22Rv1 (cell line): ENCODE measurements around the gene FAM98B.

Source experiments
- H3K27ac ChIP-seq: fragments of 450-650 bp; 2 replicates; pipeline ENCODE4 v1.5.1; 2017
- CTCF ChIP-seq: fragments of 450-650 bp; IDR thresholded peaks from 2 replicates; pipeline ENCODE4 v1.5.1; 2017; ENCODE audit warnings: mild to moderate bottlenecking
- ZFX ChIP-seq: fragments of 450-650 bp; IDR thresholded peaks from 2 replicates; pipeline ENCODE4 v1.6.1; 2017; ENCODE audit warnings: antibody characterized with exemption, borderline replicate concordance

The FAM98B gene

DNA sequence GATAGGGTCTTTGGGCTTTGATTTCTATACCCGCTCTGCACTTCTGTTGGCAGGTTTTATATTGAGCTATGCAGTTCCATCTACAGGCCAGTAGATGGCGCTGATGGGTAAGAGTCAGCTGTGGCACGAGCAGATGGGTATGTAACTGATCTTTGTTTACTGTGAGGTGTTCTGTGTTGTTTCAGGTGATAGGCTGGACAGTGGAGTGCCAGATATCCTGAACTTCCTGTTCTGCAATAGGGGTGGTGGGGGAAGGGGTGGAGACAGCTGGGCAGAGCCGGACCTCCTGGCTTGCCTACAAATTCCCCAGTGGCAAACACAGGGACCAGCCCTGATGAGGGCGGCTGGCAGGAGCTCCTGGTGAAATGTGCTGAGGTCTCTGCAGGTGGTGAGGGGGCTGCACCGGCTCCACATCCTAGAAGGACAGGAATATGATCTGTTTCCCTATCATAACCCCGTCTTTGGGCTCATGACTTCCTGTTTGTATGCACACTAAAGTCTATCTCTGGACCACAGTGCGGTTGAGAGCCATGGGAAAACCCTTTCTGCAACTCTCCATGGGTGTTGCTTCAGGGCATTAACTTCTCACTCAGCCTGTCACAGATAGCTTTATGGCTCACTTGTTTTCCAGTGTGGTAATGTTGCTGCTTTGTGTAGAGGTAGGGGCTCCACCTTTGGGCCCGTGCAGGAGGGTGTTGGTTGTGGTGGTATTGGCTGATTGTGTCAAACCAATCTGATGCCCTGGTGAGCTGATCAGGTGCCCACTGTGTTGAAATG is 13.4 kb upstream of the FAM98B start:
- no peak overlapping the region for H3K27ac ChIP-seq
- TF ChIP-seq ZFX = no peak
- peak; percentile 95 for TF ChIP-seq CTCF

DNA sequence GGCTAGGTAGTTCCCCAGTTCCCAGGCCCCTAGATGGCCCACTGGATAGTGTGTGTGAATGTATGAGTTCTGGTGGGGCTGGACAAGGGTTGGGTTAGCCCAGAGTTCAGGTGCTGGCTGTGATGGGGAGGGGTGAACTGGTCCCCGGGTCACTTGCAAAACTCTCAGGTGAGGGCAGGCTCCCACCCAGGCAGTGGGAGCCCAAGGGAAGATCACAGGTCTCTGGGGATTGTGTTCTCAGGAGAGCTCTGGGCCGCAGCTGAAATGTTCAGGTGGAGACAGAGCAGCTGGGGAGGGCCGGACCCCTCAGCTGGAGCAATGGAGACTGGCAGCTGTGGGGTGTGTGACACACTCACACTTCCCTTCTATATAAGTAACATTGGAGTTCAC is 12.8 kb upstream of the FAM98B start:
- H3K27ac ChIP-seq = no peak overlapping the region
- TF ChIP-seq CTCF (no peak), ZFX (no peak)

GRCh38 chr15:38454696-38455090 is 766 bp downstream of the FAM98B start:
- peak overlapping the region; percentile 69 for H3K27ac ChIP-seq
- TF ChIP-seq ZFX (no peak), CTCF (no peak; the same call in 1 of the 2 replicates)

GRCh38 chr15:38455092-38455491 is 1.2 kb downstream of the FAM98B start:
- peak overlapping the region; percentile 69; the same call in 1 of the 2 replicates for H3K27ac ChIP-seq
- no peak for TF ChIP-seq ZFX
- TF ChIP-seq CTCF = no peak

GRCh38 chr15:38458646-38459045 is 4.7 kb downstream of the FAM98B start:
- H3K27ac ChIP-seq = no peak overlapping the region
- no peak for TF ChIP-seq CTCF
- no peak for TF ChIP-seq ZFX

- no peak overlapping the region for H3K27ac ChIP-seq
- no peak for TF ChIP-seq ZFX
- TF ChIP-seq CTCF = no peak
Measured at GRCh38 chr15:38459480-38459879, 5.6 kb downstream of the FAM98B start.

GRCh38 chr15:38460543-38460942 is 6.6 kb downstream of the FAM98B start:
- no peak overlapping the region for H3K27ac ChIP-seq
- no peak for TF ChIP-seq ZFX
- TF ChIP-seq CTCF = no peak
